Body of pancreas (tissue), 4 donors: Measurements from ENCODE around the gene ACOT7. TPM values are rescaled to one million over a fixed set of nuclear protein-coding genes. Genes with fewer than 3 reads are reported as not detected.

ENCODE experiments used
- ATAC-seq: fragments of 150-250 bp; one replicate; pipeline ENCODE4 v1.9.1; 2016
- DNase-seq, 4 donors: peaks; one replicate each; pipeline ENCODE4 v3.0.0-alpha.2; 2019
- H3K27ac ChIP-seq, 4 donors: fragments of 200-600 bp; sonication (generic); 1 replicate in 3 of 4; 2 replicates in 1 of 4; pipeline versions ENCODE4 v1.5.1 to v1.6.1; 2016 to 2019; ENCODE audit warnings: mild to moderate bottlenecking in 1 of 4, mixed read lengths in 1 of 4, moderate library complexity in 1 of 4
- H3K27me3 ChIP-seq, 2 donors: fragments of 200-600 bp; sonication (generic); one replicate each; pipeline ENCODE4 v1.6.0; 2016; ENCODE audit warnings: mild to moderate bottlenecking in 1 of 2
- H3K36me3 ChIP-seq, 2 donors: fragments of 200-600 bp; sonication (generic); replicated peaks in 1 of 2; 2 replicates each; pipeline ENCODE4 v1.5.1; 2016; ENCODE audit warnings: low read depth in 2 of 2; ENCODE audit not compliant: insufficient read depth in 1 of 2
- H3K4me1 ChIP-seq: fragments of 200-600 bp; sonication (generic); one replicate; pipeline ENCODE4 v1.6.0; 2016
- H3K4me3 ChIP-seq, 2 donors: fragments of 200-600 bp; sonication (generic); 1 replicate in 1 of 2; 2 replicates in 1 of 2; pipeline ENCODE4 v1.5.1; 2016 to 2019
- H3K9me3 ChIP-seq, 3 donors: fragments of 200-600 bp; sonication (generic); 1 replicate in 2 of 3; 2 replicates in 1 of 3; pipeline ENCODE4 v1.5.1; 2016
- POLR2A ChIP-seq, 3 donors: fragments of 450-650 bp; IDR thresholded peaks; one replicate each; pipeline ENCODE4 v1.6.1; 2016; ENCODE audit warnings: antibody characterized with exemption in 3 of 3, mild to moderate bottlenecking in 2 of 3
- WGBS, 2 donors: methylation state at CpG; one replicate each; pipeline ENCODE4 v1.1.5; 2017; 5-methylcytosine and 5-hydroxymethylcytosine counted together
- intact Hi-C: fragments of 100-400 bp; cut with DNase I; formaldehyde crosslinking; loops from one replicate; pipeline ENCODE4 v1.15.1; 2023
- total RNA-seq, 2 donors: library from RNA; depleted of rRNA; stranded (reverse); fragments of >200 nt; gene quantifications; one replicate each; pipeline ENCODE4 v1.1.0, GENCODE V29; 2016
- TF ChIP-seq, protein P1 (sequence below), 7 experiments: fragments of 450-650 bp in 4 of 7; fragments of 200-600 bp in 3 of 7; sonication (generic) in 3 of 7; IDR thresholded peaks; one replicate each; pipeline ENCODE4 v1.5.1; 2016 to 2019; ENCODE audit warnings: antibody characterized with exemption in 7 of 7

ACOT7 gene
- total RNA-seq, 2 donors from 2014 or later = 6.0 to 33.0 TPM

DNA sequence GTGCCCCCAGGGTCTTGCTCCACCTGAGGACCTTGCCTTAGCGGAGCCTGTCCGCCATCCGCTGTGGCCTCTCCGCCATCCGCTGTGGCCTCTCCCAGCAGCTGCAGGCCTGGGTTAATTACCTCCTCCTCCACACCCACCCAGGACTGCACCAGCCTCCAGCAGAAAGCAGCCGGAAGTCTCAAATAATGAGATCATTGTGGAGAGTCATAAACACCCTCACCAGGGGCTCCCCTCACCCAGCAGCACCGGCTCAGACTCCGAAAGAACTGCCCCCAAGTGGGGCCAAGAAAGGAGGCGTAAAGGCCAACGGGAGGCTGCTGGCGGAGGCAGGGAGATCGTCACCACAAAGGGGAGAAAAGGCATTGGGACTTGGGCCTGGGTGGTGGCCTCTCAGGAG is 122.0 kb downstream of the ACOT7 start:
- DNase-seq (no peak), ATAC-seq (no peak)
- TF ChIP-seq, protein P1, sequence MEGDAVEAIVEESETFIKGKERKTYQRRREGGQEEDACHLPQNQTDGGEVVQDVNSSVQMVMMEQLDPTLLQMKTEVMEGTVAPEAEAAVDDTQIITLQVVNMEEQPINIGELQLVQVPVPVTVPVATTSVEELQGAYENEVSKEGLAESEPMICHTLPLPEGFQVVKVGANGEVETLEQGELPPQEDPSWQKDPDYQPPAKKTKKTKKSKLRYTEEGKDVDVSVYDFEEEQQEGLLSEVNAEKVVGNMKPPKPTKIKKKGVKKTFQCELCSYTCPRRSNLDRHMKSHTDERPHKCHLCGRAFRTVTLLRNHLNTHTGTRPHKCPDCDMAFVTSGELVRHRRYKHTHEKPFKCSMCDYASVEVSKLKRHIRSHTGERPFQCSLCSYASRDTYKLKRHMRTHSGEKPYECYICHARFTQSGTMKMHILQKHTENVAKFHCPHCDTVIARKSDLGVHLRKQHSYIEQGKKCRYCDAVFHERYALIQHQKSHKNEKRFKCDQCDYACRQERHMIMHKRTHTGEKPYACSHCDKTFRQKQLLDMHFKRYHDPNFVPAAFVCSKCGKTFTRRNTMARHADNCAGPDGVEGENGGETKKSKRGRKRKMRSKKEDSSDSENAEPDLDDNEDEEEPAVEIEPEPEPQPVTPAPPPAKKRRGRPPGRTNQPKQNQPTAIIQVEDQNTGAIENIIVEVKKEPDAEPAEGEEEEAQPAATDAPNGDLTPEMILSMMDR (IDR thresholded peaks at IDR 0.05) = no peak
- no peak for TF ChIP-seq POLR2A (IDR thresholded peaks at IDR 0.05)
- intact Hi-C loops = no loop called here
- no peaks in the 10 kb centered on the region for H3K27me3 ChIP-seq
- no peaks in the 10 kb centered on the region for H3K9me3 ChIP-seq
- H3K4me3 ChIP-seq = no peak overlapping the region
- no peak overlapping the region for H3K27ac ChIP-seq
- H3K4me1 ChIP-seq = no peaks in the 10 kb centered on the region
- no peaks in the 10 kb centered on the region for H3K36me3 ChIP-seq
- 86 to 91% methylated on average over 7 to 12 of the region's 12 CpGs for WGBS, 2 donors

GRCh38 chr1:6271006-6271405 is 122.6 kb downstream of the ACOT7 start:
- Histone ChIP-seq H3K4me1 (no peaks in the 10 kb centered on the region), H3K9me3 (no peaks in the 10 kb centered on the region), H3K4me3 (no peak overlapping the region), H3K36me3 (no peaks in the 10 kb centered on the region), H3K27me3 (no peaks in the 10 kb centered on the region), H3K27ac (no peak overlapping the region)
- intact Hi-C loops = no loop called here
- DNase-seq (no peak), ATAC-seq (no peak)
- 48 to 49% methylated on average over 4 of the region's 4 CpGs for WGBS, 2 donors
- TF ChIP-seq, protein P1 (IDR thresholded peaks at IDR 0.05) = no peak
- no peak for TF ChIP-seq POLR2A (IDR thresholded peaks at IDR 0.05)

- no peaks in the 10 kb centered on the region for H3K4me1 ChIP-seq
- H3K27ac ChIP-seq = no peak overlapping the region
- no peaks in the 10 kb centered on the region for H3K27me3 ChIP-seq
- ATAC-seq (no peak), DNase-seq (no peak)
- intact Hi-C loops = no loop called here
- H3K9me3 ChIP-seq = no peaks in the 10 kb centered on the region
- 69 to 73% methylated on average over 2 to 8 of the region's 8 CpGs for WGBS, 2 donors
- H3K4me3 ChIP-seq = no peak overlapping the region
- H3K36me3 ChIP-seq = no peaks in the 10 kb centered on the region
- TF ChIP-seq, protein P1 (IDR thresholded peaks at IDR 0.05) = no peak
- no peak for TF ChIP-seq POLR2A (IDR thresholded peaks at IDR 0.05)
These were observed 123.2 kb downstream of the ACOT7 start for GRCh38 chr1:6270401-6270800.

DNA sequence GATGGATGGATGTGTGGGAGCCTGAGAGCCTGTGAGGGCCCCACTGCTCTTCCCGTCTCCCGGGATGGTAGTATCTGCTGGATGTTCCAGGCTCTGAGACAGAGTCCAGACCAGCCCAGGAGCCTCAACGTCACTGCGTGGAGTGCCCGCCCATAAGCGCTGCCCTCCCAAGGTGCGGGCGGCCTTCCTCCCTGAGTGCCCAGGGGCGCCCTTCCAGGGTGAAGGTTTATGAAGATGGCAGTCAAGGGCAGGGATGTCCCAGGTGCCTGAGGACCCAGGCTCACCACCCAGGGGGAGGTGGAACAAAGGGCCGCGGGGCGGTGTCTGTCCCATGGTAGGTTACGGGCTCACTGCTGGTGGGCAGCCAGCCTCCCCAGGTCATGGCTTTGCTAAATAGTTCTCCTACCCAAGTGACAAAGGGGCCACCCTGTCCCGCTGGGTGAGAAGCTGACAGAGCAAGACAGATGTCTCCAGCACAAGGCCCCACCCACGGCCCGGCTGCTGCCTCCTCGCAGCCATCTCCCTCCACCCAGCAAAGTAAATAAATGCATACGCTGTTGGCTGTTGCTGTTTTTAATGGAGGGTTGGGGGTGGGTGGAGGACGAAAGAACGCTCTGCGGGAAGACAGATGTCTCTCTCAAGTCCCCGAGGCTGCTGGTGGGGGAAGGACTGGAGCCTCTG is 123.7 kb downstream of the ACOT7 start:
- TF ChIP-seq, protein P1 (IDR thresholded peaks at IDR 0.05) = no peak
- TF ChIP-seq POLR2A (IDR thresholded peaks at IDR 0.05) = no peak
- ATAC-seq (no peak), DNase-seq (no peak)
- Histone ChIP-seq H3K27me3 (no peaks in the 10 kb centered on the region), H3K27ac (no peak overlapping the region), H3K36me3 (no peaks in the 10 kb centered on the region), H3K9me3 (no peaks in the 10 kb centered on the region), H3K4me3 (no peak overlapping the region), H3K4me1 (no peaks in the 10 kb centered on the region)
- WGBS, 2 donors = 76 to 83% methylated on average over 21 to 22 of the region's 22 CpGs
- intact Hi-C loops = no loop called here

DNA sequence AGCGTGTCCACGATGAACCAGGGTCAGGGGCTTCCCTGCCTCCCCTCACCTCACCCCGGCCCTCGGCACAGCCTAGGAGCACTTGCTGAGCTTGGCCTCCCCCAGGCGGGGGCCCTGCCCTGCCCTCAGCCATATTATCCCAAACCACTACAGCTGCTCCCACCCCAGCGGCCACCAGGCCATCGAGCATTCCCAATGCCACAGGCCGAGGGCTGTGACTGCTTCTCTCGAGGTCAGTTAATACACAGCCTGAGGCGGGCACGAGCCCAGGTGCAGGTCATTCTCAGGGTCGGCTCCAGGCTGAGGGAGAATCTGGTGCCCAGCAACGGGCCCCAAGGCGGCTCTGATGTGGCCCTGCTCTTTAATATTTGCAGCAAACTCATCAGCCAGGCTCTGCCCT is 124.3 kb downstream of the ACOT7 start:
- H3K9me3 ChIP-seq = no peaks in the 10 kb centered on the region
- H3K36me3 ChIP-seq = no peaks in the 10 kb centered on the region
- H3K4me1 ChIP-seq = no peaks in the 10 kb centered on the region
- ATAC-seq (no peak), DNase-seq (no peak)
- no peaks in the 10 kb centered on the region for H3K27me3 ChIP-seq
- no peak overlapping the region for H3K4me3 ChIP-seq
- WGBS, 2 donors = 82 to 87% methylated on average over 13 to 14 of the region's 14 CpGs
- no peak overlapping the region for H3K27ac ChIP-seq
- TF ChIP-seq, protein P1 (IDR thresholded peaks at IDR 0.05) = no peak
- TF ChIP-seq POLR2A (IDR thresholded peaks at IDR 0.05) = no peak
- intact Hi-C loops = no loop called here
